HepG2 (cell line): ENCODE measurements around the gene ECPAS. TPM values are rescaled to one million over a fixed set of nuclear protein-coding genes. Genes with fewer than 3 reads are reported as not detected.

ENCODE experiments used
- GZF1 ChIP-seq: sonication (generic); formaldehyde crosslinking; IDR thresholded peaks from 2 replicates; pipeline ENCODE4 v1.5.1; 2020; ENCODE audit warnings: mild to moderate bottlenecking, missing genetic modification reagents
- polyA plus RNA-seq, 8 experiments: library from polyadenylated mRNA; depleted of rRNA in 3 of 8; stranded (reverse) in 7 of 8; unstranded in 1 of 8; fragments of >200 nt; fragmentation: Illumina TruSeq in 4 of 8; extraction: Trizol in 4 of 8; gene quantifications; 2 replicates each; pipeline versions ENCODE4 v1.2.1 to v1.2.3, GENCODE V29; 2011 to 2016; ENCODE audit warnings: low read depth in 4 of 8, missing spikeins in 1 of 8, mixed read lengths in 1 of 8; ENCODE audit not compliant: insufficient read depth in 1 of 8
- total RNA-seq, 5 experiments: library from RNA; depleted of rRNA; stranded (reverse); fragments of >200 nt; fragmentation: Illumina TruSeq; extraction: Trizol; gene quantifications; 2 replicates each; pipeline ENCODE4 v1.2.3, GENCODE V29; 2016; ENCODE audit warnings: low read depth in 1 of 5
- TF ChIP-seq, protein P1 (sequence below), 2 experiments: fragments of 450-650 bp in 1 of 2; sonication (generic) in 1 of 2; formaldehyde crosslinking in 1 of 2; IDR thresholded peaks; 2 replicates each; pipeline versions ENCODE4 v1.6.1 to v1.8.0; 2016 to 2022; ENCODE audit warnings: antibody characterized with exemption in 1 of 2, mild to moderate bottlenecking in 1 of 2, missing genetic modification reagents in 1 of 2
- TF ChIP-seq, protein P2 (sequence below): sonication (generic); formaldehyde crosslinking; IDR thresholded peaks from 2 replicates; pipeline ENCODE4 v1.9.0; 2021; ENCODE audit warnings: missing genetic modification reagents, mild to moderate bottlenecking, borderline replicate concordance

ECPAS gene
- total and polyA plus RNA-seq, 2 of the 13 experiments (the other 11 are each of a cell fraction or from before 2014, with no cell fraction given): 35.3 to 58.0 TPM

DNA sequence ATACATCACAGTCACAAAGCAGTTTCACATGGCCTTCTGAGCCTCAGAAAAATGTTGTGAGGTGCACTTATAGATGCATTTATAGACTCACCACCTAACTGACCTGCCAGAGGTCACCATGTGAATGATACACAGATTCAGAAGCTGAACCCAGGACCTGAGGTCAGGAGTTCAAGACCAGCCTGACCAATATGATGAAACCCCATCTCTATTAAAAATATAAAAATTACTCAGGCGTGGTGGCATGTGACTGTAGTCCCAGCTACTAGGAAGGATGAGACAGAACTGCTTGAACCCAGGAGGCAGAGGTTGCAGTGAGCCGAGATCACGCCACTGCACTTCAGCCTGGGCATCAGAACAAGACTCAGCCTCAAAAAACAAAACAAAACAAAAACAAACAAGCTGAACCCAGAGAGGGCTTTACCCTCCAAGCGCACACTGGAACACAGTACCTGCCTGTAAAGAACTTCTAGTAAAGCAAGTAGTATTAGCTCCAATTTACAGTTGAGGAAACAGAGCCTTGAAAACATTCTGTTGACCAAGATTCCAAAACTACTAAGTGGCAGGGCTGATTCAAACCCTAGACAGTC, 16.3 kb downstream of the ECPAS start (continued):
- TF ChIP-seq, protein P1, sequence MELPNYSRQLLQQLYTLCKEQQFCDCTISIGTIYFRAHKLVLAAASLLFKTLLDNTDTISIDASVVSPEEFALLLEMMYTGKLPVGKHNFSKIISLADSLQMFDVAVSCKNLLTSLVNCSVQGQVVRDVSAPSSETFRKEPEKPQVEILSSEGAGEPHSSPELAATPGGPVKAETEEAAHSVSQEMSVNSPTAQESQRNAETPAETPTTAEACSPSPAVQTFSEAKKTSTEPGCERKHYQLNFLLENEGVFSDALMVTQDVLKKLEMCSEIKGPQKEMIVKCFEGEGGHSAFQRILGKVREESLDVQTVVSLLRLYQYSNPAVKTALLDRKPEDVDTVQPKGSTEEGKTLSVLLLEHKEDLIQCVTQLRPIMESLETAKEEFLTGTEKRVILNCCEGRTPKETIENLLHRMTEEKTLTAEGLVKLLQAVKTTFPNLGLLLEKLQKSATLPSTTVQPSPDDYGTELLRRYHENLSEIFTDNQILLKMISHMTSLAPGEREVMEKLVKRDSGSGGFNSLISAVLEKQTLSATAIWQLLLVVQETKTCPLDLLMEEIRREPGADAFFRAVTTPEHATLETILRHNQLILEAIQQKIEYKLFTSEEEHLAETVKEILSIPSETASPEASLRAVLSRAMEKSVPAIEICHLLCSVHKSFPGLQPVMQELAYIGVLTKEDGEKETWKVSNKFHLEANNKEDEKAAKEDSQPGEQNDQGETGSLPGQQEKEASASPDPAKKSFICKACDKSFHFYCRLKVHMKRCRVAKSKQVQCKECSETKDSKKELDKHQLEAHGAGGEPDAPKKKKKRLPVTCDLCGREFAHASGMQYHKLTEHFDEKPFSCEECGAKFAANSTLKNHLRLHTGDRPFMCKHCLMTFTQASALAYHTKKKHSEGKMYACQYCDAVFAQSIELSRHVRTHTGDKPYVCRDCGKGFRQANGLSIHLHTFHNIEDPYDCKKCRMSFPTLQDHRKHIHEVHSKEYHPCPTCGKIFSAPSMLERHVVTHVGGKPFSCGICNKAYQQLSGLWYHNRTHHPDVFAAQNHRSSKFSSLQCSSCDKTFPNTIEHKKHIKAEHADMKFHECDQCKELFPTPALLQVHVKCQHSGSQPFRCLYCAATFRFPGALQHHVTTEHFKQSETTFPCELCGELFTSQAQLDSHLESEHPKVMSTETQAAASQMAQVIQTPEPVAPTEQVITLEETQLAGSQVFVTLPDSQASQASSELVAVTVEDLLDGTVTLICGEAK (IDR thresholded peaks at IDR 0.05): no peak
- TF ChIP-seq, protein P1 (CRISPR knock-in tag; IDR thresholded peaks at IDR 0.05): no peak
- TF ChIP-seq GZF1 (CRISPR knock-in tag): no peak
- TF ChIP-seq, protein P2, sequence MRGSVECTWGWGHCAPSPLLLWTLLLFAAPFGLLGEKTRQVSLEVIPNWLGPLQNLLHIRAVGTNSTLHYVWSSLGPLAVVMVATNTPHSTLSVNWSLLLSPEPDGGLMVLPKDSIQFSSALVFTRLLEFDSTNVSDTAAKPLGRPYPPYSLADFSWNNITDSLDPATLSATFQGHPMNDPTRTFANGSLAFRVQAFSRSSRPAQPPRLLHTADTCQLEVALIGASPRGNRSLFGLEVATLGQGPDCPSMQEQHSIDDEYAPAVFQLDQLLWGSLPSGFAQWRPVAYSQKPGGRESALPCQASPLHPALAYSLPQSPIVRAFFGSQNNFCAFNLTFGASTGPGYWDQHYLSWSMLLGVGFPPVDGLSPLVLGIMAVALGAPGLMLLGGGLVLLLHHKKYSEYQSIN (CRISPR knock-in tag): no peak
- TF ChIP-seq, all 625 proteins: peak for 0
